Astrocyte of the spinal cord (primary cell): ENCODE data around the gene ACTR3.

Source experiments
- DNase-seq: peaks from one replicate; pipeline ENCODE4 v3.0.0; 2011; ENCODE audit warnings: low read depth, low spot score
- H3K4me3 ChIP-seq: 2 replicates; pipeline ENCODE4 v1.5.1; 2011; ENCODE audit warnings: low read depth, mild to moderate bottlenecking, low read length, moderate library complexity
- CTCF ChIP-seq: IDR thresholded peaks from 2 replicates; pipeline ENCODE4 v1.5.1; 2012; ENCODE audit warnings: low read depth, mild to moderate bottlenecking, low read length, inconsistent platforms
- in situ Hi-C: cut with HindIII; loops from 2 replicates; pipeline ENCODE4 v1.10.0; 2017; ENCODE audit warnings: low sequenced_read_pairs

ACTR3 gene

GRCh38 chr2:113962692-113963480 is 73.0 kb downstream of the ACTR3 start:
- DNase-seq, result peak; percentile 60
- in situ Hi-C loops, result no loop called here
- TF ChIP-seq CTCF, result no peak
- no peak overlapping the region for H3K4me3 ChIP-seq

- no peak for TF ChIP-seq CTCF
- in situ Hi-C loops, result no loop called here
- no peak overlapping the region for H3K4me3 ChIP-seq
- DNase-seq, result no peak
Measured at GRCh38 chr2:113963965-113964364, 74.1 kb downstream of the ACTR3 start.

GRCh38 chr2:113964436-113964835 is 74.5 kb downstream of the ACTR3 start:
- in situ Hi-C loops, result no loop called here
- no peak for DNase-seq
- no peak overlapping the region for H3K4me3 ChIP-seq
- no peak for TF ChIP-seq CTCF

- DNase-seq, result no peak
- no peak for TF ChIP-seq CTCF
- in situ Hi-C loops, result no loop called here
- no peak overlapping the region for H3K4me3 ChIP-seq
Measured at GRCh38 chr2:113965228-113965627, 75.3 kb downstream of the ACTR3 start.

GRCh38 chr2:113965644-113966043 is 75.8 kb downstream of the ACTR3 start:
- H3K4me3 ChIP-seq, result no peak overlapping the region
- DNase-seq, result peak; percentile 49
- TF ChIP-seq CTCF, result peak; percentile 57
- in situ Hi-C loops, result no loop called here

- TF ChIP-seq CTCF, result no peak
- in situ Hi-C loops, result no loop called here
- H3K4me3 ChIP-seq, result no peak overlapping the region
- DNase-seq, result no peak
Measured at GRCh38 chr2:113966171-113966570, 76.3 kb downstream of the ACTR3 start.
